ENCODE results near the gene RSRC1.

GRCh38 chr3:158451405-158452055 lies 341.6 kb downstream of the RSRC1 start:
- TF ChIP-seq CTCF (IDR thresholded peaks at IDR 0.05) (no peak), POLR2A (IDR thresholded peaks at IDR 0.05) (no peak)

All from esophagus squamous epithelium (tissue), 4 donors.